Mammary epithelial cell (primary cell): ENCODE measurements around the gene TMPRSS2.

Experiments used
- EZH2 ChIP-seq: IDR thresholded peaks from 2 replicates; pipeline ENCODE4 v1.6.1; 2012; ENCODE audit warnings: low read length, inconsistent platforms, borderline replicate concordance
- TF ChIP-seq, protein P1 (sequence below), 2 donors: IDR thresholded peaks in 1 of 2; conservative IDR thresholded peaks in 1 of 2; 2 replicates each; pipeline ENCODE4 v1.5.1; 2011 to 2012; ENCODE audit warnings: inconsistent platforms in 2 of 2, low read length in 2 of 2, mild to moderate bottlenecking in 2 of 2, control low read depth in 1 of 2, low read depth in 1 of 2; ENCODE audit not compliant: insufficient read depth in 1 of 2; ENCODE audit errors: extremely low read depth in 1 of 2

DNA sequence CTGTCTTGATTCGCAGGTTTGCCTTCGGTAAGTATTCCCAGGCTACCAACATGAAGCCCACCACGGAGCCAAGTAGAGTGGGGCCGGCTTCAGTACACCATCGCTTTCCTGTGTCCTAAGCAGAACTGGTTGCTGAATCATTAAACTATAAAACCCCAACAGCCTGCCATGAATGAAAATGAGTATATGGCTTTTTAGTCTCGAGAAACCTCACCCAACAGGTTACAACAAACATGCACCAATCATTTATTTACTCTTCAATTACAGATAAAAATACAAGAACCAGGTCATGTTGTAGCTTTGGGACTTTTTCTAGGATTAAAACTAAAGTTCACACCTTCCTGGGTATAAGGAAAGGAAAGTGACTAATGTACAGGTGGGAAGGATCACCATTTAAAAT lies 7.6 kb downstream of the TMPRSS2 start:
- TF ChIP-seq, protein P1, sequence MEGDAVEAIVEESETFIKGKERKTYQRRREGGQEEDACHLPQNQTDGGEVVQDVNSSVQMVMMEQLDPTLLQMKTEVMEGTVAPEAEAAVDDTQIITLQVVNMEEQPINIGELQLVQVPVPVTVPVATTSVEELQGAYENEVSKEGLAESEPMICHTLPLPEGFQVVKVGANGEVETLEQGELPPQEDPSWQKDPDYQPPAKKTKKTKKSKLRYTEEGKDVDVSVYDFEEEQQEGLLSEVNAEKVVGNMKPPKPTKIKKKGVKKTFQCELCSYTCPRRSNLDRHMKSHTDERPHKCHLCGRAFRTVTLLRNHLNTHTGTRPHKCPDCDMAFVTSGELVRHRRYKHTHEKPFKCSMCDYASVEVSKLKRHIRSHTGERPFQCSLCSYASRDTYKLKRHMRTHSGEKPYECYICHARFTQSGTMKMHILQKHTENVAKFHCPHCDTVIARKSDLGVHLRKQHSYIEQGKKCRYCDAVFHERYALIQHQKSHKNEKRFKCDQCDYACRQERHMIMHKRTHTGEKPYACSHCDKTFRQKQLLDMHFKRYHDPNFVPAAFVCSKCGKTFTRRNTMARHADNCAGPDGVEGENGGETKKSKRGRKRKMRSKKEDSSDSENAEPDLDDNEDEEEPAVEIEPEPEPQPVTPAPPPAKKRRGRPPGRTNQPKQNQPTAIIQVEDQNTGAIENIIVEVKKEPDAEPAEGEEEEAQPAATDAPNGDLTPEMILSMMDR (conservative IDR thresholded peaks at IDR 0.05 in 1 of 2, IDR thresholded peaks at IDR 0.05 in 1 of 2; ENCODE audit: extremely low read depth in 1 of 2, insufficient read depth in 1 of 2, low read depth in 1 of 2, low read length in 2 of 2), result no peak
- no peak for TF ChIP-seq EZH2
